Measurements from ENCODE around the gene SETD1B. TPM values are rescaled to one million over a fixed set of nuclear protein-coding genes. Genes with fewer than 3 reads are reported as not detected.
A peak's percentile ranks its signal among the peaks of the same experiment; 100 is the strongest.

SETD1B gene
- total and polyA plus RNA-seq, 2 donors (not counting 1 experiment from before 2014, with no cell fraction given) = 7.9 to 61.4 TPM

DNA sequence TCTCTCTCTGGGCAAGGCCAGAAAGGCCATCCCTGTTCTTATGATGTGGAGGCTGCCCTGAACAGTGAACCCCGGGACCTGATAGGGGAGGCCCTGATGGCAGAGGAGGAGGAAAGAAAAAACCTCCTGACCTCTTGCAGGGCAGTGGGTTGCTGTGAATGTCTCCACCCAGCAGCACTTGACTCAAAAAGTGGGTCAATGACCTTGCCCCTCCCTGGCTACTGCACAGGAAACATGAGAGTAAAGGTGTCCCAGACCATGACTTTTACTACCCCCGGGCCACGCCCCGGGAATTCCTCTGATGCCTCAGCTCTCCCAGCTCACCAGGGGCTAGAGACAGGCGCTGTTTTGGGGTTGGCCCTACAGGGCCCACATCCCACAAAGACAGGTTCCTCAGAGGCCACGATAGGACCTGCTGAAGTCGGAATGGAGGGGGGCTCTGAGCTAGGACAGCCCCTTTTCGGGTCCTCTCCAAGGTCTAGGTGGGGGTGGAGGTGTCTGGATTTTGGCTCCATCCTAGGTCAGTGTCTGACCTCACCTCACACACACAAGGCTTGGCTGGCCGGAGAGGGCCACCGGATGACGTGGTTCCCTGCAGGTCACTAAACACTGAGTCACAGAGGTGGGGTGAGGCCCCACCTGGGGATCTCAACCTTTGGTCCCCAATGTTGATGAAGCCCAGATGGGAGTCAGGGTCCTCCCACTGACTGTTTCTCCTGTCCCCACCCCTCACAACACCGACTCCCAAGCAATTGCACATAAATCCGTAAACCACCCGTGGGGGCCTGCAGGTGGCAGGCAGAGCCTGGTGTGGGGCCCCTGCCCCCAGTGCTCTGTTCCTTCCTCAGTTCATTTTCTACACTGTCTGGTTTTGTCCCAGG, 11.9 kb upstream of the SETD1B start:
- H3K4me1 ChIP-seq (ENCODE audit: control insufficient read depth in 2 of 2, insufficient read depth in 2 of 2, low read length in 2 of 2) = peaks cover 65 to 78% of the 10 kb centered on the region in 2 donors
- H4K20me1 ChIP-seq (ENCODE audit: control insufficient read depth, insufficient read depth, low read length, poor library complexity, severe bottlenecking) = peaks cover 27% of the 10 kb centered on the region
- H3K9me3 Mint-ChIP-seq (ENCODE audit: insufficient read depth) = no peaks in the 10 kb centered on the region
- peak overlapping the region; percentile 84 to 100 for H3K27ac ChIP-seq (ENCODE audit: low read length in 2 of 2)
- H3K9me3 ChIP-seq (ENCODE audit: control extremely low read depth in 1 of 3, control insufficient read depth in 2 of 3, insufficient read depth in 1 of 3, low read length in 2 of 3) = no peaks in the 10 kb centered on the region
- no peak for ATAC-seq (ENCODE audit: low read depth)
- peak overlapping the region; percentile 54 to 97 (median 92) for H3K4me3 ChIP-seq (ENCODE audit: control extremely low read depth in 1 of 5, extremely low read depth in 1 of 5, insufficient read depth in 1 of 5, low read depth in 2 of 5, low read length in 4 of 5)
- peak overlapping the region; percentile 98 for H3K27ac Mint-ChIP-seq
- H3K79me2 ChIP-seq (ENCODE audit: control insufficient read depth, insufficient read depth, low read length) = peaks cover 75% of the 10 kb centered on the region
- no peaks in the 10 kb centered on the region for H3K27me3 ChIP-seq (replicated peaks in 1 of 4; ENCODE audit: control extremely low read depth in 1 of 4, control insufficient read depth in 3 of 4, insufficient read depth in 4 of 4, low read length in 3 of 4)
- 25% methylated on average over 6 of the region's 14 CpGs for WGBS (ENCODE audit: insufficient coverage)
- H3K9ac ChIP-seq (ENCODE audit: low read length) = peak overlapping the region; percentile 95
- CTCF ChIA-PET = interaction anchor here (0.5 to 33.5 kb wide), 9 partner anchors 4 to 332 kb away, joined by 4 to 1947 read pairs (median 38); partner anchors contain the start of genes PSMD9, RHOF, SETD1B and TMEM120B
- POLR2A ChIA-PET = interaction anchor here (0.6 to 8.5 kb wide), 5 partner anchors 10 to 80 kb away, joined by 3 to 267 read pairs (median 37); partner anchors contain the start of genes SETD1B and TMEM120B
- H3K4me3 Mint-ChIP-seq = peak overlapping the region; percentile 88
- peak; percentile 54 for DNase-seq
- H2AFZ ChIP-seq (ENCODE audit: insufficient read depth, low read depth, low read length, poor library complexity, severe bottlenecking) = no peak overlapping the region
- no peaks in the 10 kb centered on the region for H3K27me3 Mint-ChIP-seq
- peaks cover 0 to 16% of the 10 kb centered on the region in 2 experiments for H3K36me3 ChIP-seq (replicated peaks in 1 of 2; ENCODE audit: control extremely low read depth in 1 of 2, control insufficient read depth in 1 of 2, extremely low read depth in 1 of 2, insufficient read depth in 2 of 2, low read length in 1 of 2)
- peaks cover 70% of the 10 kb centered on the region for H3K4me1 Mint-ChIP-seq
- TF ChIP-seq CTCF (IDR thresholded peaks at IDR 0.05) = no peak
- TF ChIP-seq EZH2 (IDR thresholded peaks at IDR 0.05; ENCODE audit: borderline replicate concordance, insufficient read depth, low read depth, low read length, poor library complexity, severe bottlenecking) = no peak
- intact Hi-C loops (cut with micrococcal nuclease) = loop anchor here (1.0 to 10.0 kb wide), 5 partner anchors 10 to 325 kb away; partner anchors contain the start of genes BCL7A and ORAI1
- peak overlapping the region; percentile 99 for H3K4me2 ChIP-seq (replicated peaks; ENCODE audit: low read depth, low read length, poor library complexity, severe bottlenecking)
